Stimulated activated CD4-positive, alpha-beta T cell treated with anti-CD3 and anti-CD28 coated beads, Interleukin-1b, Interleukin-23, amount 100 ng/mL, for 4 hours (primary cell): ENCODE data around the gene CIRBP.

ENCODE experiments used
- DNase-seq, 2 donors: peaks; one replicate each; pipeline ENCODE4 v3.0.0-alpha.2; 2020; ENCODE audit warnings: low read depth in 2 of 2

CIRBP gene

DNA sequence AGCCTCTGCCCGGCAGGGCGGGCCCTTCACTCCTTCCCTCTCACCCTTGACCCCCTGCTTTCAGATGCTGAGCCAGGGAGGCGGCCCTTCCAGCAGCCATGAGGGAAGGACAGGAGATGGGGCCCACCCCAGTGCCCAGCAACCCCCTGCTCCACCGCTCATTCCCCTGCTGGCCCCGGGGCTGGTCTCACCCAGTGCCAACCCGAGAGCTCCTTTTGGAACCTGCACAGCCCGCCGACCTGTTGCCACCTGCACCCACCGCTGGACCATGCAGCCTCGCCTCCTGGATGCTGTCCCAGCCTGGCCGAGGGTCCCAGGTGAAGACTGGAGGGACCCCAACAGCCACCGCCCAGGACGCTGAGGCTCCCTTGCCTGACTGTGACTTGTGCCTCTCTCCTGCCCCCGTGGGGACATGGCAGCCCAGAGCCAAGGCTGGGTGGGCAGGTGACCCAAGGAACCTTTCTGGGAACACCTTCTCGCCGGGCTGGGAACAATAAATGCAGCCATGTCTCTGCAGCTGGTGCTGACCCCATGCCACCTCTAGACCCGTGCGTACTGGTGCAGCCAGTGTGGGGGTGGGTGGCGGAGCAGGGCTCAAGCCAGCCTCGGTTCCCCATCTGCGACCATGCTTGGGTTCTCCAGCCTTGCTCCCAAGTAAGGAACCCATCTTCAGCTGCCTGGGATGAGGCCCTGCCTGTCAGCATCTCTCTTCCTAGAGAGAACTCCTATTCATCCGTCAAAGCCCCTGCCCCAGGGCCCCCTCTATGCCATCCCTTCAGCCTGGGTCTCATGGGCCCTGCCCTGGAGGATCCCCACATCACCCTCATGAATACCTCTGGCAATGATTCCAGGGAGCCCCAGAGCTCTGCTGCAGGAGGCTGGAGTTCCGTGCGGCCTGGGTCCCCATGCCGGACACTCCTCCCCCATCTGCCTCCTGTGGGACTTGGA, 9.9 kb downstream of the CIRBP start:
- DNase-seq = no peak

DNA sequence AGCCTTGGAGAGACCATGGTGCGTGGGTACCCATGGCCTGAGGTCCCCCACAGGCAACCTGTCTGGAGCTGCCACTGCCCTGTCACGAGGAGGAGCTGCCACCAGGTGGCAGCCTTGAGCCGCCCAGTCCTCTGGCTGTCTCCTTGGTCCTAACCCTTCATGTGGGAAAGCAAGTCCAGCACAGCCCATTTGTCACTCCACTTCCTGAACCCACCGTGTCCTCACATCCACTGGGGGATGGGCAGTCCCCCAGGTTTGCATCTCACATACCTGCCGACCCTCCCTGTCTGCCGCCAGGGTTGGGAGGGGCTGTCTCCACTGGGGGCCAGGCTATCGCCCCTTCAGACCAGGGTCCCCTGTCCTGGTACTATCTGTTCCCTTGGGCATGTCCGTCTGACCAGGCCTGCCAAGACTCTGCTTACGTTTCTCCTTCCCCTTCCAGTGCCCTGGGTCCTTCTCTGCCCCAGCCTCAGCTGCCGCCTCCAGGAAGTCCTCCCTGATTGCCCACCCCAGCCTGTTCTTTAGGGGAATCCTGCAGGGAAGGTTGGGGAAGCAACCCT, 10.7 kb downstream of the CIRBP start:
- peak; percentile 77 to 78 for DNase-seq

DNA sequence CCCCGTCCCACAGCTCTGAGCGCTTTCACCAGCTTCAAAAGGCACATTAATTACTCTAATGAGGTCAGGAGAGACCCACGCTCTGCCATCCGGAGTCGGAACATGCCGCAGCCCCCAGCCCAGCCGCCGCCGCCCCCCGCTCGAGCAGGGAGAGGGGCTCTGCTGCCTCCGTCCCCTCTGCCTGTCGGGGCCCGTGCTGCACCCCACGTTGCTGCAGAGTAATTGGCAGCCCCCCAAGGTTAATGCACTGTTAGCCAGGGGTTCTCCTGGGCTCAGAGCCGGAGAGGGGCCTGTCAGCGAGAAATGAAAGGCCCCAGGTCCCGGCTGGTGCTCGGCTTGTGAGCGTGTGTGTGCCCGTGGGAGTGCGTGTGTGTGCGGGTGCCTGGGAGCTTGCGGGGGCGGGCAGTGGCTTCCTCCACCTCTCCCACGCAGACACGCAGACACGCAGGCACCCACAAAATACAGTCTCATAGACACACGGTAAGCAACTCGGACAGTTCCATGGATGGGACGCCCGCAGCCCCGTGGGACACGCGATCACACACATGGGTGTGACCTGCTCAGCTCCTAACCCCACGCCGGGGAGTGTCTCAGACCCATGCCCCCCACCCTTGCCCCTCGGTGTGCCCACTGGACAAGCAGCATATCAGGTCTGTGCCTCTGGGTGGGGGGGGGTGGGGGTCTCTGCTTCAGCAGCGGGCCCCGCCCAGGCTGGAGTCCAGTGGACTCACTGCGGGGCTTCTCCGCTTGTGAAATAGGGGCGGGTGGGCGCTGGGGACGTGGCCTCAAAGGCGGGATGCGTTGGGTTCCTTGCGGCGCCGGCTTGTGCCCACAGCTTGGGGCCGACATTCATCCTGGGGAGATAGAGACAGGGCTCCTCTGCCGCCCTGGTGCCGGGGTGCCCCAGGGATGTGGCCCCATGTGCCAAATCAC, 11.8 kb downstream of the CIRBP start:
- no peak for DNase-seq

DNA sequence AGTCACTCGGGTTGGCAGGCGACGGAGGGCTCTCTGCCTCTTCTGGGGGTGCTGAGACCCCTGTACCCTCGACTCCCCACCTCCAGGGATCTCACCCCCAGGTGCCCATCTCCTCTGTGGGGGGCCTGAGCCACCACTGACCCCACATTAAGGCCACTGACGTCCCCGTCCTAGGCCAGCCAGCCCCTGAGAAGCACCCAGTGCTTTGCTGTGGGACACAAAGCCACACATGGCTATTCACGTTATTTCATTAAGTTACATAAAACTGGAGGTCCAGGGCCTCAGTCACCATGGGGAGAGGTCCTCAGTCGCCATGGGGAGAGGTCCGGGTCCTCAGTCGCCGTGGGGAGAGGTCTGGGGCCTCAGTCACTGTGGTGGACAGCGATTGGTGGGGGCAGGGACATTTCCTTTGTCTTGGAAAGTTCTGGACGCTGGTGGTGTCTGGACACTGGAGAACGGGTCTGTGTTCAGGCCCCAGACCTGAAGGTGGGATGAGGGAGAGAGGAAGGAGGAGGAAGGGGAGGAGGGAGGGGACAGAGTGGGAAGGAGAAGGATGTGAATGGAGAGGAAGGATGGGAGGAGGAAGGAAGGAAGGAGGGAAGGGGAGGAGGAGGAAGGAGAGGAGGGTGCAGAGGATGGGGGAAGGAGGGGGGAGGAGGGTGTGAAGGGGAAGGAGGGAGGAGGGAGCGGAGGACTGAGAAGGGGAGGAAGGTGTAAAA, 12.6 kb downstream of the CIRBP start:
- DNase-seq = no peak

DNA sequence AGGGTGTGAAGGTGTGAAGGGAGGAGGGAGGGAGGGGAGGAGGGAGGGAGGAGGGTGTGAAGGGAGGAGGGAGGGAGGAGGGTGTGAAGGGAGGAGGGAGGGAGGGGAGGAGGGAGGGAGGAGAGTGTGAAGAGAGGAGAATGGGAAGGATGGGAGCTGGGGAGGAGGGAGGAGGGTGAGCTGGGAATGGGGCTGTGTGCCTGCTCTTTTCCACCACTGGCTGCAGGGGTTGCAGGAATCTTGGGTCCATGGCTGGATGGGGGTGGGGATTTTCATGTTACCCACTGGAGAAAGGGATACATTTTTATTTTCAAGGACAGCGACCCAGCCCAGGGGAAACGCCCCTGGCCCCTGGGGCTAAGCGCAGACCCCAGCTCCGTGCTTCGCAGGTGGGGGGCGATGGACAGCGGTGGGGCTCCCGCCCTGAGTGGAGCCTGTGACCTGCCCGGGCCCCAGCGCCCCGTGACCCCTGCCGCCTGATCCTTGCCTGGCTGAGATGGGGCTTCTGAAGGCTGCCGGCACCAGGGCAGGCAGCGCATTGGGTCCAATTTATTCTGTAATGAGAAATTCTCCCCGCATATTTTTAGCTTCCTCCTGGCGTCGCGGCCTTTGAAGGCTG, 13.6 kb downstream of the CIRBP start:
- no peak for DNase-seq

DNA sequence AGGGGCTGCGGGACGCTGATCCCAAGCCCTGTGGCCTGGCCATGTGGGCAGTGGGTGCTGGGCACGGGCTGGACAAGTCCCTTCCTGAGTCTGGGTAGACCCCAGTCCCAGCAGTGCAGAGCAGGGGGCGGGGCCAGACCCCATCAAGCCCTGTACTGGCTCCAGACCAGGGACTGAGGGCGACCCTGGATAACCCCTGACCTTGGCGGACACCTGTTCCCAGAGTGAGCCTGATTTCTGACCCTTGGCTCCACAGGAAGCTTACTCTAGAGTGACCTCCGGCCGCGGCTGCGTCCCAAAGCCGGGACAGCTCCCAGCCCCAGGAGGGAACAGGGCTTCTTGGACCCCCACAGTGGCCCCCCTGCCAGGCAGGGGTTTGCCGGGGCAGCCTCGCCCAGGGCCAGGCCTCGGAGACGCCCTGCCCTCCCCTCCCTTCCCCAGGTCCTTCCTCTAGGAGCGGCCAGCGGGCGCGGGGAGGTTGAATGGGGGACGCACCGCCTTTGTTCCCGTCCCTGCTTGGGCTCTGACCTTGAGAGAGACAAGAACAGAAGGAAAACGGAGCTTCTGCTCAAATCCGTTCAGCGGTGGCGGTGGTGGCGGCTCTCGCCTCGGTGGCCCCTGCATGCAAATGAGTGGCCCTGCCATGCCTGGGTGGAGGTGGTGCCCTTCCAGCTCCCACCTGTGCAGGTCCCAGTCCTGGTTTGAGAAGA, 14.2 kb downstream of the CIRBP start:
- DNase-seq = no peak

DNA sequence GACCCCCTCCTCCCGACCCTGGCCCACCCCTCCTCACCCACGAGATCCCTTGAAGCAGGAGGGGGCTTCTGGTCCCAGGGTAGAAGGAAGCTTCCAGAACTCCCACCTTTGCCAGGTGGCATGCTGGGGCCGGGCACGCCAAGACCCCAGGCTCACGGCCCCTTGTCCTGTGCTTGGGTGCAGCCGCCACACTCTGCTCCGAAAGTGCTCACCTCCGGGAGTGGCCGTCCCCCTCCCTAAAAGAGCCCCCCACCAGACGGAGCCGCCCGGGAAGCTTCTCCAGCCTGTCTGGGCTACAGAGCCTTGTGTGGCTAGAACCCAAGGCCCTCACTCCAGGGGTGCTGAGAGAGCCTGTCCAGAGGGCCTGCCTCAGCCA, 14.8 kb downstream of the CIRBP start:
- no peak for DNase-seq

DNA sequence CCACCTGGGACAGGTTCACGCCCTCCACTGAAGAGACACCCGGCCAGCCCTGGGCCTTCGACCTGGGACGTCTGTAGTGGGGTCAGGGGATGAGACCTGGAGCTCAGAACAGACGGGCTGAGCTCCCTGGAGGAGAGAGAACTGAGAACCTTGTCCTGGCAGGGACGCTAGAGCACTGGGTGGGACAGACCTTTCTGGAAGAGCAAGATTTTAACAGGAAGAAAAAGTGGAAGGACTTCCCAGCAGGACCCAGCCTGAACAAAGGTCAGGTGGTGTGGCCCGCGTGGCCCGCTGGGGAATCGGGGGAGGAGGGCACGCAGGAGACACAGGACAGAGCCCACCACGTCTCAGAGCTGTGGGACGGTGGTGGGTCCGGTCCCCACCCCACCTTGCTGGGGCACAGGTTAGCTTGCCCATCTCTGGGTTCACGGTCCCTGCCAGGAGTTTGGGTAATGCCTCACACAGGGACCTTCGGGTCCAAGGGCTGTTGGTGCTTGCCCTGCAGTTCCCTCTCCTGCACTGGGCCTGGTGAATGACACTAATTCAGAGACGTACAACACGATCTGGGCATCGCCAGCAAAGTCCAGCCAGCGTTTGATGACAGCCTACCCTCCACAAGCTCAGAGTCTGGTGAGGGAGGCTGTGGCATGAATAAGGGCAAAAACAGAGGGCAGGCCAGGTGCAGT, 15.3 kb downstream of the CIRBP start:
- no peak for DNase-seq

DNA sequence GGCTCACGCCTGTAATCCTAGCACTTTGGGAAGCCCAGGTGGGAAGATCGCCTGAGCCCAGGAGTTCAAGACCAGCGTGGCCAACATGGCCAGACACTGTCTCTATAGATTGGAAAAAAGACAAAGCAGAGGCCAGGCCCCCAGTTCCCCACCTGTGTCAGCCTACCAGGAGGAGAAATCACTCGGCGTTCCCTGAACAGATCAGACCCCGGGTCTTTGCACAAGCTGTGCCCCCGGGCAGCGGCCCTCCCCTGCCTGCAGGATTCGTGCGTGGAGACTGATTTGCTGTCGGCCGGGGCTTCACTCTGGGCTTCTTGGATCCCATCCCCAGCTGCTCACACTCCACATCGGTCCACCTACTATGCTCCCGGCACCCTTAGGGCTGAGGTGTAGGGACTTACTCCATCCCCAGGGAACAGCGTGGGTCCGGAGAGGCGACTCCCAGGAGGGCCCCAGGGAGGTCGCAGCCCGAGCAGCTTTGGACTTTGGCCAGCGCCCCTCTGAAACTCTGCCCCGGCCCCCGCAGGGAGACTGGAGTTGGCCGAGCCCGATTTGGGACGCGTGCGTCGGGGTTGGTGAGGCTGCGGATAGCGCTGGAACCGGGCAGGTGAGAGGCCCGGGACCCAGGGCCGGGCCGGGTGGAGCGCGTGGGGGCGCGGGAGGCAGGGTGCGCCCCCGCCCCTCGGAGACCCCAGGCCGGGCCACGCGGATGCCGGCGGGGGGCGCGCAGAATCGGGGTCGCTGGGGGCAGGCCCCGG, 16.0 kb downstream of the CIRBP start:
- DNase-seq = no peak

DNA sequence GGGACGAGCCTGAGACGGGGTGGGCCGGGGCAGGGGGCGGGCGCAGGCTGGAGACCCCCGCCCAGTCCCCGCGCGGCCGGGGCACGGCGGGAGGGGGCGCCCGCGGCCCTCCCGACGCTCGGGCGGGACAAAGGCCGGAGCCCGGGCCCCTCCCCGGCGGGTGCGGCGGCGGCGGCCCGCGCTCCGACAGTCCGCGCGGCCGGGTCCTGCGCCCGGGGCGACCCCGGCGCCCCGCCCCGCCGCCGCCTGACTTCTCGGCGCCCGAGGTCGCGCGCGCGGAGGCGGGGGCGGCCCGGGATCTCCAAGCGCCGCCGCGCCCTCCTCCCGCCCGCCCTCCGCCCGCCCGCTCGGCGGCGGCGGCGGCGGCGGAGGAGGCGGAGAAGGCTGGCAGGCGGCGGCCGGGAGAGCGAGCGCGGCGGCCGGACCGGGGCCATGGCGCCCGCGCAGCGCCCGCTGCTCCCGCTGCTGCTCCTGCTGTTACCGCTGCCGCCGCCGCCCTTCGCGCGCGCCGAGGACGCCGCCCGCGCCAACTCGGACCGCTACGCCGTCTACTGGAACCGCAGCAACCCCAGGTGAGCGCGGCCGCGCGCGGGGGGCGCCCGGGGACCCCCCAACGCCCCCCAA, 16.7 kb downstream of the CIRBP start, which contains the start of gene EFNA2:
TSS of gene EFNA2 (plus strand) at position 137 of the 624 bp plus-strand sequence. CDS start at position 433, 296 bp downstream.
- no peak for DNase-seq

DNA sequence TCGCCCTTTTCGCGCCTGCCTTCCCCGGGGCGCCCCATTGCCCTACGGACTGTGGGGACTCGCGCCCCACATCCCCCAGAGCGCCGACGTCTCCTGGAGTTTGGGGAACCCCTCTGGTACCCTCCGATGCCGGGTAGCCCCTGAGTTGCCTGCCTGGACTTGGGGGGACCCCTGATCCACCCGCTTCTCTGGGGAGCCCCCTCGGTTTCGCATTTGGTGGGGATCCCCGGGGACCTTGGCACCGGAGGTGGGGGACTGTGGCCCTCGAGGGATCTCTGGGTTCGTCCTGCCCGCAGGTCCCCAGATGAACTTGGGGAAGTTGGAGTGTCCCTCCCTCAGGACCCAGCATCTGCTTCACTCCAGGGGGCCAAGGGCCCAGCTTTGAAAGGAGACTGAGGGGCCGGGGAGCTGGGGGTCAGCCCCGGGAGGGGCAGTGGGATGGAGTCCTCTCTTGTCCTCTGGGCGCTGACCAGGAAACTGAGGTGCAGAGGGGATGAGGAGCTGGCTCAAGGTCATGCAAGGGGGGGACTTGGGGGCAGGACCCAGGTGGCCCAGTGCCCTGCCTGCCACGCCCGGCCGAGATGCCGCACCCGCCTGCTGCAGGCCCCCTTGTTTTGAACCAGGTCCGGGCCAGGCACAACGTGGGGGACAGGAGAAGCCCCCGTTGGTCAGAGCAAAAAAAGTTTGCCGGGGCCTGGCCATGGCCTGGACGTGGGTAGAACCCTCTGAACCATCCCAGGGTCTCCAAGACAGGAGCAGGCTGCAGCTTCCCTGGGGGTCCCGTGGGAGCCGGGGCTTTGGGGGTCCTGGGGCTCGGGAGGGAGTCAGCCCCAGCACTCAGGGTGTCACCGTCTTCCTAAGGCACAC, 17.6 kb downstream of the CIRBP start:
- no peak for DNase-seq

DNA sequence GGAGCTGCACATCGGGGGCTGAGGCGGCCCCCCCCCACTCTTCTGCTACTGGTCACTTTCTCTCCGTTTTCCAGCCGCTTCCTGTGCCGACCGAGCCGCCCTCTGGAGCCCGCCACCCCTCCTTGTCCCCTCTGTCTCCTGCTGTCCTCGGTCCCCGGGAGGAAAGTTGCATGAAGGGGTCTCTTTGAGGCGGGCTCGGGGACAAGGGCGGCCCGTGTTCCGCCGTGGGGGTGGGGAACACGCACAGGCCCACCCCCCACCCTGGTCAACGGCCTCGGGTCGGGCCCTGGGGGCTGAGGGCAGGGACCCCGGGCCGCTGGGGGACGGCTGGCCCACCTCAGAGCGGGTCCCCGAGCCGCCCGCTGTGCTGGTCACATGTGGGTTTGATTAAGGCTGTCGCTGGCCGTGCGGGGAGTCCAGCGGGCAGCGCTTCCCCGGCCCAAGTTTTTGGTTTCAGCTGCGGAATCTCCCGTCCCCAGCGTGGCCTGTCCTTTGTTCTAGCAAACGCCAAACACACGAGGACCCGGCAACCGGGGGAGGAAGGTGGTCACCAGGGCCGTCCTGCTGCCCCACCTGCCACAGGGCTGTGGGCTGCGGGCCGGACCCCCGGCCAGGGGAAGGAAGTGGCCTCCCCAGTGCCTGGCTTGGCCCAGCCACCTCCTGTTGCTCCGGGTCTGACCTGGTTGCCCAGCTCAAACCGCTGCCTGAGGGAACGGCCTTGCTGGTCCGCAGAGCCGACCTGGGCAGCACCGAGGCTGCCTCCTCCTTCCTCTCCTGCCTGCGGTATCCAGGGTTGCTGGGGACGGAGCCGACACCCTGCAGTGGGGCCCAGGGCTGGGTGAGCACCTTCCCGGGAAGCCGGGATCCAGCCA, 18.5 kb downstream of the CIRBP start:
- DNase-seq = no peak

DNA sequence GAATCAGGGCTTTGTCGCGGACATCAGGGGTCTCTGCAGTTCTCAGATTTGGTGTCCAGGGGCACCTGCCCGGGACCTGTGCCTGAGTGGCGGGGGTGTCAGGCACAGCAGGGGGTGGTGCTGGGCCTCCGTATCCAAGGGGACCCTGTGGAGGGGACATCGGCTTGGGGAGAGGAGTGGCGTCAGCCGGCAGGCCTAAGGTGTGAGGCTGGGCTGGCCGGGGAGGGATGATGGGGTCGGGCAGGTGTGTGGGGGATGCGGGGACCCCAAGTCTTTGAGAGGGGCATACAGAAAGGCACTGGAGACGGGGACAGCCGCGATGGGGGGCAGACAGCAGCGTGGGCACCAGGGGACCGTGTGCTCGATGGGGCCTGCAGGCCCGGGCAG, 19.1 kb downstream of the CIRBP start:
- no peak for DNase-seq

DNA sequence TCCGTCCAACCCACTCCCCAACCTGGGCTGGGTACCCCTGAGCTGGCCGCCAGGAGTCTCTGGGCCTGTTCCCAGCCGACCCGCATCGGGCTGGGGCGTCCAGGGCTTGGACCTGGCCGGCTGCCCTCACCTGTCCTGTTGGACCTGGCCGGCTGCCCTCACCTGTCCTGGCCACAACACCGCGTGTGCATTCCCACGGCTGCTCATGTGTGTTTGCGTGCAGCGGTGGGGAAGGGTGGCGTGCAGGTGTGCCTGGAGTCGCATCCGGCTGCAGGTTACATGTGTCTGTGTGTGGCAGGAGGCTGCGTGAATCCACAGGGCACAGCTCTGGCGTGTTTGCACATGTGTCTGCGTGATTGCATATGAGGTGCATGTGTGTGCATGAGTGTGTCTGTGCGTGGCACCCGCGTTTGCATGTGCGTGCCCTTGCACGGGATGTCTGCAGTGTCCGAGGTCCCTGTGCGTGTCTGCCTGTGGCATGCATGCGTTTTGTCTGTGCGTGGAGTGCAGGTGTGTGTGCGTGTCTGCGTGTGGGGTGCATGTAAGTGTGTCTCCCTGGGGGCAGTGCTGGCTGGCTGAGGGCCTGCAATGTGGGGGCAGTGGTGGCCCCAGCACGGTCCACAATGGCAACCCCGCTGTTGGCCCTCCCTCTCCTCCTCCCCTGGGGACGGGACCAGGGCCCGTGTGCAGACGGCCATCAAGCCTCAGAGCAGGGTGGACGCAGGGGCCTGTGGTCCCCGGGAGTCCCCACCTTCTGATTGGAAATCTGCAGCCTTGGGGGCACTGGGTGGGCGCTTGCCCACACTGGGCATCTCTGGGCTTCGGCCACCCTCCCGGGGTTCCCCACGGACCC, 19.9 kb downstream of the CIRBP start:
- DNase-seq = no peak

DNA sequence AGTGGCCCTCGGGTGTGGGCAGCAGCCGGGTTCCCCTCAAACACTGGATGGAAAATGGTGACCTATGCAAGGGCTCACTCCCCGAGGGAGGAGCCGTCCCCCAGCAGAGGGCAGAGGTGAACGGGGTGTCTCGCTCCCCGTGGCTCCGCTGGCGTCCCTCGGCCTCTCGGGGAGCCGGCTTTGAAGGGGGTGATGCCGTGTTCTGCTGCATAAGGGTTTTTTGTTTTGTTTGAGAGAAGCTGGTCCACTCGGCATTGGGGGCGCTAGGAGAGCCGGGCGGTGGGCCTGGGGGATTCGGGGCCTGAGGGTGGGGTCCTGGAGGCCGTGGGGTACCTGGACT, 20.5 kb downstream of the CIRBP start:
- no peak for DNase-seq

DNA sequence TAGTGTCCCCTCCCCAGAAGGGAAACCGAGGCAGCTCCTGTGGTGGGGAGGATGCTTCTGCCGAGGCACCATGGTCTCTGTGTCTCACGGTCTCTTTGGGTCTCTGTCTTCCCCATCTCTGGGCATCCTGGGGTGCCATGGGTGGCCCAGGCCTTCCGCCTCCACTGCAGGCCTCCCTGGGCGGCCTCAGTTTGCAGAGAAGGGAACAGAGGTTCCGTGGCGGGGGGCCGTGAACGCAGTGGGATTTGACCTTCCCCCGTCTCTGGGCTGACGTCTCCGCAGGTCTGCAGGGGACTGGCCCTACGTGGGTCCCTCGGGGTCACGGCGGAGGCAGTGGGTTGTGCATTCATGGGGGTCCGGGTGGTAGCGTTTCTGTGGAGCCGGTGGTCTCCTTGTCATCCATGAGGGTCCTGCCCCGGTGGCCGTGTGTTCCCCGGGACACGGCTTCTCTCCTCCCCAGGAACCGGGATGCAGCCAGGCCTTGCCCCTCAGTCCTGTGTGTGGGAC, 21.1 kb downstream of the CIRBP start:
- DNase-seq = no peak
